Measurements from ENCODE around the gene SSTR3.

Gene SSTR3

GRCh38 chr22:37213218-37213855 lies 1.1 kb upstream of the SSTR3 start:
- TF ChIP-seq TARDBP (IDR thresholded peaks at IDR 0.05) (no peak), FOXA1 (IDR thresholded peaks at IDR 0.05) (no peak), FOXM1 (IDR thresholded peaks at IDR 0.05; ENCODE audit: borderline replicate concordance) (no peak), BHLHE40 (IDR thresholded peaks at IDR 0.05; ENCODE audit: borderline replicate concordance) (no peak), FOXK2 (IDR thresholded peaks at IDR 0.05) (no peak), SP1 (IDR thresholded peaks at IDR 0.05) (no peak), NFRKB (IDR thresholded peaks at IDR 0.05) (no peak), PKNOX1 (IDR thresholded peaks at IDR 0.05) (no peak), L3MBTL2 (conservative IDR thresholded peaks at IDR 0.05) (no peak), HDGF (IDR thresholded peaks at IDR 0.05; ENCODE audit: borderline replicate concordance) (no peak), ELF4 (IDR thresholded peaks at IDR 0.05) (no peak), CTBP1 (IDR thresholded peaks at IDR 0.05; ENCODE audit: borderline replicate concordance) (no peak), LEF1 (IDR thresholded peaks at IDR 0.05; ENCODE audit: borderline replicate concordance) (no peak), ARNT (IDR thresholded peaks at IDR 0.05) (no peak), ZNF384 (IDR thresholded peaks at IDR 0.05) (no peak), SUZ12 (IDR thresholded peaks at IDR 0.05) (no peak)
- CTCF ChIA-PET = no interaction called here
- POLR2A ChIA-PET = interaction anchor here (1.0 kb wide), 1 partner anchor 14 kb away, joined by 4 read pairs; no protein-coding TSS in a partner anchor
- no peak for DNase-seq (ENCODE audit: extremely low spot score)

- DNase-seq (ENCODE audit: extremely low spot score) = no peak
- TF ChIP-seq FOXA1 (IDR thresholded peaks at IDR 0.05) = no peak
- TF ChIP-seq ELF4 (IDR thresholded peaks at IDR 0.05) = no peak
- POLR2A ChIA-PET = no interaction called here
- CTCF ChIA-PET = interaction anchor here (4.2 kb wide), 1 partner anchor 12 kb away, joined by 11 read pairs; no protein-coding TSS in a partner anchor
Measured at GRCh38 chr22:37211866-37212173, 457 bp downstream of the SSTR3 start.

GRCh38 chr22:37211075-37211865 lies 1.0 kb downstream of the SSTR3 start:
- POLR2A ChIA-PET = no interaction called here

GRCh38 chr22:37210041-37210803 lies 2.1 kb downstream of the SSTR3 start:
- POLR2A ChIA-PET = no interaction called here
- DNase-seq (ENCODE audit: extremely low spot score) = no peak
- CTCF ChIA-PET = interaction anchor here (1.1 to 4.2 kb wide), 2 partner anchors 11 to 50 kb away, joined by 3 to 11 read pairs; no protein-coding TSS in a partner anchor
- TF ChIP-seq ELF4 (IDR thresholded peaks at IDR 0.05) (no peak), BHLHE40 (IDR thresholded peaks at IDR 0.05; ENCODE audit: borderline replicate concordance) (no peak), SUZ12 (IDR thresholded peaks at IDR 0.05) (no peak), PKNOX1 (IDR thresholded peaks at IDR 0.05) (no peak), CTBP1 (IDR thresholded peaks at IDR 0.05; ENCODE audit: borderline replicate concordance) (no peak), LEF1 (IDR thresholded peaks at IDR 0.05; ENCODE audit: borderline replicate concordance) (no peak), SP1 (IDR thresholded peaks at IDR 0.05) (no peak), HDGF (IDR thresholded peaks at IDR 0.05; ENCODE audit: borderline replicate concordance) (no peak), FOXM1 (IDR thresholded peaks at IDR 0.05; ENCODE audit: borderline replicate concordance) (no peak), FOXK2 (IDR thresholded peaks at IDR 0.05) (no peak), ZNF384 (IDR thresholded peaks at IDR 0.05) (no peak), NFRKB (IDR thresholded peaks at IDR 0.05) (no peak), ARNT (IDR thresholded peaks at IDR 0.05) (no peak), TARDBP (IDR thresholded peaks at IDR 0.05) (no peak), L3MBTL2 (conservative IDR thresholded peaks at IDR 0.05) (no peak), FOXA1 (IDR thresholded peaks at IDR 0.05) (no peak)

More at GRCh38 chr22:37211075-37211865, 1.0 kb downstream of the SSTR3 start:
- TF ChIP-seq ARNT (IDR thresholded peaks at IDR 0.05) (no peak), FOXM1 (IDR thresholded peaks at IDR 0.05; ENCODE audit: borderline replicate concordance) (no peak), SUZ12 (IDR thresholded peaks at IDR 0.05) (no peak), FOXA1 (IDR thresholded peaks at IDR 0.05) (no peak), LEF1 (IDR thresholded peaks at IDR 0.05; ENCODE audit: borderline replicate concordance) (no peak)
- CTCF ChIA-PET = interaction anchor here (1.1 to 4.2 kb wide), 2 partner anchors 12 to 49 kb away, joined by 3 to 11 read pairs; no protein-coding TSS in a partner anchor
- no peak for DNase-seq (ENCODE audit: extremely low spot score)

- ChIA-PET CTCF (interaction anchor here (4.2 kb wide), 1 partner anchor 10 kb away, joined by 11 read pairs; no protein-coding TSS in a partner anchor), POLR2A (interaction anchor here (1.0 kb wide), 1 partner anchor 9 kb away, joined by 3 read pairs; no protein-coding TSS in a partner anchor)
- DNase-seq (ENCODE audit: extremely low spot score) = no peak
- TF ChIP-seq SUZ12 (IDR thresholded peaks at IDR 0.05) (no peak), HDGF (IDR thresholded peaks at IDR 0.05; ENCODE audit: borderline replicate concordance) (no peak), FOXA1 (IDR thresholded peaks at IDR 0.05) (no peak), ELF4 (IDR thresholded peaks at IDR 0.05) (no peak), LEF1 (IDR thresholded peaks at IDR 0.05; ENCODE audit: borderline replicate concordance) (no peak), FOXM1 (IDR thresholded peaks at IDR 0.05; ENCODE audit: borderline replicate concordance) (no peak), TARDBP (IDR thresholded peaks at IDR 0.05) (no peak), L3MBTL2 (conservative IDR thresholded peaks at IDR 0.05) (no peak), SP1 (IDR thresholded peaks at IDR 0.05) (no peak), NFRKB (IDR thresholded peaks at IDR 0.05) (no peak), ARNT (IDR thresholded peaks at IDR 0.05) (no peak), BHLHE40 (IDR thresholded peaks at IDR 0.05; ENCODE audit: borderline replicate concordance) (no peak), ZNF384 (IDR thresholded peaks at IDR 0.05) (no peak)
Measured at GRCh38 chr22:37209140-37209845, 3.0 kb downstream of the SSTR3 start.
